ENCODE measurements around the gene LIF. TPM values are rescaled to one million over a fixed set of nuclear protein-coding genes. Genes with fewer than 3 reads are reported as not detected.

LIF gene
- total RNA-seq, 2 experiments from 2014 or later: 508 to 564 TPM

DNA sequence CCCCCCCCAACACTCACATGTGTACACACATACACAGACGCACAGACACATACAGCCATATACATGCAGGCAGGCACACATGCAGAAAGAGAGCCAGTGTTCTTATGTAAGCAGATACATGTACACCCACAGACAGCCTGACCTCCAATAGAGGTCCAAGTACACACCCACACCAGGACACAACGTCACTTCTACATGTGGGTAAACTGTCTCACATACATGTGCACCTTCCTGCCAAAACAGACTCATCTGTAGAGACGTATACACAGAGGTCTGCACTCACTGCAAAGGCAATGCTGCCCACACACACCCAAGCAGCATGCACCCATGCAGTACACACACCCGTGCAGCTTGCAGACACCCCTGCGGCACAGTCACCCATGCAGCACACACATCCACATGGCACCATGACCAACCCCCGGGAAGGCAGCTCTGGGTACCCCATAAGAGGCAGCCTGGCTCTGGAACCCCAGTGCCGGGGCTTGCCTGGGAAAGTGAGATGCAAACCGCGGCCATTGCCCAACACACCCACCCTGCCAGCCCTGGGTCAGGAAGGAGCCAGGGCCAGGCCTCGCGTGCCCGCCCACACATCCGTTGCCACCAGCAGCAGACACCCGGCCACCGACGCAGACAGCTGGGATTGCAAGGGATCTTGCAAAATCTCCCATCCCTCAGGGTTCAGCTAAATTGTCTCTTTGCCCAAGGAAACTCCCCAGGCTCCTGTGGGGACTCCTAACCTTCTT, 32.7 kb upstream of the LIF start:
- ATAC-seq (ENCODE audit: low read depth) (no peak), DNase-seq (no peak)
- no peaks in the 10 kb centered on the region for H3K9me3 Mint-ChIP-seq
- POLR2A ChIA-PET: interaction anchor here (0.6 to 2.3 kb wide), 3 partner anchors 8 to 15 kb away, joined by 3 to 9 read pairs (median 3); no protein-coding TSS in a partner anchor
- peaks cover 25% of the 10 kb centered on the region for H3K36me3 Mint-ChIP-seq
- H3K4me3 Mint-ChIP-seq: peak overlapping the region; percentile 6
- peaks cover 49% of the 10 kb centered on the region for H3K4me1 Mint-ChIP-seq
- H3K27me3 Mint-ChIP-seq: no peaks in the 10 kb centered on the region
- no peak overlapping the region for H3K27ac Mint-ChIP-seq

DNA sequence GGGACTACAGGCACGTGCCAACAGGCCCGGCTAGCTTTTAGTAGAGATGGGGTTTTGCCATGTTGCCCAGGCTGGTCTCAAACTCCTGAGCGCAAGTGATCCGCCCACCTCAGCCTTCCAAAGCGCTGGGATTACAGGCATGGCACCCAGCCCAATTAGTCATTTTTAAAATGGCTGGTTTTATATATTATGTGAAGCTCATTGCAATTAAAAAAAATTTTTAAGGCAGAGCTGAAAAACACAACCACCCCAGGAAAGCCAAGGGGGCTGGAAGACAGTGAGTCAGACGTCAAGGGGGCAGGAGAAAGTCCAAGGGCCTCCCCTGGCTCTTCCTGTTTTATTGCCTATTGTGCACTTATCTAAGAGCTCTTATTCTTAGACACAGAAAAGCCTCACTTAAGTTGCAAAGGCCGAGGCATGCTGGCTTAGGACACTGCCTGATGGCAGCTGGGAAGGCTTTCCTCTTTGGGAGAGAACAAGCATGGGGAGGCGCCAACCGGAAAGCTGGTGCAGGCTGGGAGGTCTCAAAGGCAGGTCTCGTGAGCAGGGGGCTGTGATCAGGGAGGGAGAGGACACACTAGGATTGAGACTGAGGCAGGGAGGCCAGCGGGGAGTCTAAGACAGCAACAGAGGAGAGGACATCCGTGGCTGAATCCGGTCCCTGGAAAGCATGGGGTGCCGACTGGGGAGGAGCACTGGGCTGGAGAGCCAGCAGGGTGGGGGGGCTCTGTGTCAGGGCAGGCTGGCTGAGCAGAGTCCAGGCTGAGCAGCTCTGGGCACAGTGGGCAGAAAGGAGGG, 31.2 kb upstream of the LIF start:
- POLR2A ChIA-PET: interaction anchor here (0.7 to 1.5 kb wide), 5 partner anchors 9 to 668 kb away, joined by 3 to 9 read pairs (median 6); no protein-coding TSS in a partner anchor
- no peaks in the 10 kb centered on the region for H3K27me3 Mint-ChIP-seq
- H3K9me3 Mint-ChIP-seq: no peaks in the 10 kb centered on the region
- ATAC-seq (ENCODE audit: low read depth): no peak
- peak overlapping the region; percentile 55 for H3K27ac Mint-ChIP-seq
- H3K36me3 Mint-ChIP-seq: peaks cover 27% of the 10 kb centered on the region
- no peak overlapping the region for H3K4me3 Mint-ChIP-seq
- peaks cover 49% of the 10 kb centered on the region for H3K4me1 Mint-ChIP-seq
- DNase-seq: no peak

DNA sequence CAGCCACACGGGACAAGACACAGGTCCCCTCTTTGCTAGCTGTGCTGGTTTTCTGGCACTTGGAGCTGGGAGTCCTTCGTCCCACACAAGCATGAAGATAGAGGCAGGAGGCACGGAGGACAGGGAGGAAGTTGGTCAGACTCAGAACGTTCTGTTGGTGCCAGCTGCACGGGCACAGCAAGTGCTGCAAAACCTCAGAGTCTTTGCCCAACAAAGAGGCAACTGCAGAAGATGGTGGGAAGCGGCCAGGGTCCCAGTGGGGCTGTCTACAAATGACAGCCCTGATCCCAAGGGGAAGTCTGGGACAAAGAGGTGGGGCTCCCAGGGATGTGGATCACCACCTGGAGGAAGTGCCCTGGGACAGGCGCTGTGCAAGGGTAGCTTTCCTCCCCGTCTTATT, 29.5 kb upstream of the LIF start:
- ATAC-seq (ENCODE audit: low read depth) (no peak), DNase-seq (no peak)
- H3K9me3 Mint-ChIP-seq: no peaks in the 10 kb centered on the region
- H3K4me3 Mint-ChIP-seq: peak overlapping the region; percentile 23
- H3K27me3 Mint-ChIP-seq: no peaks in the 10 kb centered on the region
- H3K4me1 Mint-ChIP-seq: peaks cover 51% of the 10 kb centered on the region
- H3K36me3 Mint-ChIP-seq: peaks cover 34% of the 10 kb centered on the region
- POLR2A ChIA-PET: no interaction called here
- H3K27ac Mint-ChIP-seq: peak overlapping the region; percentile 22

DNA sequence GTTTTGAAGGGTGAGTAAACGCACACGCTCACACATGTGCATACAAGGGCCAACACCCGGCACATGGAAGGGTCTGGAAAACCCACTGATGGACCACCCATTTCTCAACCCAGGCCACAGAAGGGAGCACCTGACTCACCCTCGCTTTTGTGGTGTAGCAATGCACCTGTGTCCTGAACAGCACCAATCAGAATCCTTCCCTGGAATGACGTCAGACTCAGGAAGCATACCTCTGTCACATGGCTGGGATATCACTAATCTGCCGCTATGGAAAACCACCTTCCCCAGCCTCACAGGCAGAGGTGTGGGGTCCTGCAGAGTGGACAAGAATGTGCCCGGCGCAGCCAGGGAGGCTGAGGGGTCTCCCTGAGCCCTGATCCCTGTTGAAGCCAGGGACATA, 29.1 kb upstream of the LIF start:
- H3K27me3 Mint-ChIP-seq: no peaks in the 10 kb centered on the region
- H3K4me3 Mint-ChIP-seq: peak overlapping the region; percentile 23
- H3K27ac Mint-ChIP-seq: peak overlapping the region; percentile 22
- no peak for ATAC-seq (ENCODE audit: low read depth)
- POLR2A ChIA-PET: no interaction called here
- no peaks in the 10 kb centered on the region for H3K9me3 Mint-ChIP-seq
- H3K36me3 Mint-ChIP-seq: peaks cover 36% of the 10 kb centered on the region
- no peak for DNase-seq
- peaks cover 51% of the 10 kb centered on the region for H3K4me1 Mint-ChIP-seq

DNA sequence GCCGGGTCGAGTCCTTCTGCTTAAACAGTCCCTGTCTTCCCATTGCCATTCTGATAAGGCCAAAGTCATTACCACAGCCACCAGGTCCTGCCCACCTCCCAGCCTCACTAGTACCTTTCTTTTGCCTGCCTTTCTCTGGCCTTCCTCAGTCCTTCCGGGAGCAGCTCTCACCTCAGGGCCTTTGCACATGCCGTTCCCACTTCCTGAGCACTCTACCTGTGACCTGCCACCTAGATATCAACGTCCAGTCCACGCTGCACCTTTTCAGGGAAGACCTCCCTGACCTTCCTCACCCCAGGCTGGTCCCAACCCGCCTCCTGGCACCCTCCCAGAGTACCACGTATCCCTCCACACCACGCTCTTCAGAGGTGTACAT, 27.9 kb upstream of the LIF start:
- Mint-ChIP-seq H3K9me3 (no peaks in the 10 kb centered on the region), H3K4me3 (peak overlapping the region; percentile 26), H3K4me1 (peaks cover 52% of the 10 kb centered on the region), H3K36me3 (peaks cover 40% of the 10 kb centered on the region), H3K27ac (peak overlapping the region; percentile 69), H3K27me3 (no peaks in the 10 kb centered on the region)
- ATAC-seq (ENCODE audit: low read depth): no peak
- no peak for DNase-seq
- POLR2A ChIA-PET: interaction anchor here (0.9 kb wide), 1 partner anchor 151 kb away, joined by 3 read pairs; the partner anchor contains the start of gene MTFP1

DNA sequence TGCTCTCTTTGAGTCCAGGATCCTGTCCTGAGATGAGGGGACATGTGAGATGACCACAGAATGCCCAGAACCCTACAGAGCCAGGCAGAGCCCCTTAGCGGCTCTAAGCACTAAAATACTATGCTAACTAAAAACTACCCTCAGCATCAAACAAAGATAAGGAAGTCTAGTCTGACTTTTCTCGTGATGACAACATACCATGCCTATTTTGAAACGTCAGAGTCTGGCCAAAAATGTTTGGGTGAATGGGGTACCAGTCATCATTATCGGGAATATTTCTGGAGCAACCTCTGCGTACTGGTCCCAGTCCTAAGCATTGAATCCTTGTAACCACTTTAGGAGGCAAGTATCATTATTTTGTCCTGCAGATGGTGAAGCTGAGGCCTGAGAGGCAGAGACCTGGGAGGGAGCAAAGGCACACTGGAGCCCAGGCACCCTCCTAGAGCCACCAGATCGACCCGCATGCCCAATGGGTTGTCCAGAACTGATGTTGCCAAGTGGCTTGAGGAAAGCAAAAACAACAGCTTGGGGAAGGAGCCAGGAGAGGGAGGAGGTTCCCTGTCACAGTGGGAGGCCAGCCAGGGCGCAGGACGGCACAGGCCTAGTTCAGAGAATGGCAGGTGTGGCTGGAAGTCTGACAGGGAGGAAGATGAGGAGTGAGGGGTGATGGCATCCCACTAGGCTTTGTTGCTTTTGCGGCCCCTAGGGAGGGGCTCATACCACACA, 27.3 kb upstream of the LIF start:
- H3K9me3 Mint-ChIP-seq: no peaks in the 10 kb centered on the region
- peaks cover 54% of the 10 kb centered on the region for H3K4me1 Mint-ChIP-seq
- ATAC-seq (ENCODE audit: low read depth) (no peak), DNase-seq (no peak)
- H3K36me3 Mint-ChIP-seq: peaks cover 39% of the 10 kb centered on the region
- no peak overlapping the region for H3K4me3 Mint-ChIP-seq
- H3K27ac Mint-ChIP-seq: no peak overlapping the region
- no peaks in the 10 kb centered on the region for H3K27me3 Mint-ChIP-seq
- POLR2A ChIA-PET: no interaction called here

DNA sequence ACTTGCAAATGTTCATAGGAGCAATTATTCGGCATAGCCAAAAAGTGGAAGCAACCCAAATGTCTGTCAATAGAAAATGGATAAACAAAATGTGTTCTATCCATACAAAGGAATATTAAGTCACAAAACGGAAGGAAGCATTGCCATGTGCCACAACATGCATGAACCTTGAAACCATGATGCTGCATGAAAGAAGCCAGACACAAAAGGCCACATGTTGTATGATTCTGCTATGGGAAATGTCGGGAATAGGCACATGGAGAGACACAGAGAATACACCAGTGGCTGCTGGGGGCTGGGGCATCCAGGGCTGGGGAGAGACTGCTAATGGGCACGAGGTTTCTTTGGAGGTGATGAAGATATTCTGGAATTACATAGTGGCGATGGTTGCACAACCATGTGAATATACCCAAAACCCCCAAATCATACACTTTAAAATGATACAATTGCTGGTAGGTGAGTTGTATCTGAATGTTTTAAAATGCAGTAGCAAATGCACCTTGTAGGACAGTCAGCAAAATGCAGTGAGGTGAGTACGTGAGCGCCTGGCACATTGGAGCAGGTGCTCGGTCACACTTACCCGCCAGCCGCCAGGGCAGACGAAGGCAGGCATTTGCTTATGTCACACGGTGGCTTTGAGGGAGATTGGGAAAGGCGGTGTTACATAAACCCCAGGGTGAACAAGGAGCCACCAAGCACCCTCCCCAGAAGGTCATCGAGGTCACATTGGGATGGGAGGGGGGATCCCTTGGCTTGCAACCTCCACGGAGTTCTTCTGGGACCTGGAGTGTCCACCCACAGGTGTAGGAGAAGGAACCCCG, 26.4 kb upstream of the LIF start:
- ATAC-seq (ENCODE audit: low read depth): no peak
- no peak for DNase-seq
- peak overlapping the region; percentile 14 for H3K27ac Mint-ChIP-seq
- POLR2A ChIA-PET: no interaction called here
- peaks cover 56% of the 10 kb centered on the region for H3K4me1 Mint-ChIP-seq
- peaks cover 40% of the 10 kb centered on the region for H3K36me3 Mint-ChIP-seq
- H3K27me3 Mint-ChIP-seq: no peaks in the 10 kb centered on the region
- no peaks in the 10 kb centered on the region for H3K9me3 Mint-ChIP-seq
- no peak overlapping the region for H3K4me3 Mint-ChIP-seq

DNA sequence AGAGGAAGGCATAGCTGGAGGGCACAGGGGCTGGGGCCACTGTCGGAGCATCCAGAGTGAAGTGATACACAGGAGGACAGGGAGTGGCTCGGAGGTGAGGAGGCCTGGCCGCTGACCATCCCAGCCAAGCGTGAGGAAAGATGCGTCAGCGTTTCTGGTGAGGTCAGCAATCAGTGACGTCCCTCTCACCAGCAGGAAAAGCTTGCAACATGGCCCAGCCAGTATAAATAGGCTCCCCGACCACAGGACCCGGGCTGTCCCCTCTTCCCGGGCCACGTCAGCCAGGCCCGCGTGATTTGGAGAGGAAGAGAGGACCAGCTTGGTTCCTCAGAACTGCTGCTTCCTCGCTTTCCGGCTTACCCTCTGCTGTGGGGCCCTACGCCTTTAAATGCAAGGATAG, 24.3 kb upstream of the LIF start:
- H3K27me3 Mint-ChIP-seq: no peaks in the 10 kb centered on the region
- ATAC-seq (ENCODE audit: low read depth) (no peak), DNase-seq (no peak)
- H3K36me3 Mint-ChIP-seq: peaks cover 43% of the 10 kb centered on the region
- POLR2A ChIA-PET: interaction anchor here (1.2 to 1.3 kb wide), 2 partner anchors 9 to 10 kb away, joined by 3 to 6 read pairs; no protein-coding TSS in a partner anchor
- no peaks in the 10 kb centered on the region for H3K9me3 Mint-ChIP-seq
- peaks cover 51% of the 10 kb centered on the region for H3K4me1 Mint-ChIP-seq
- H3K4me3 Mint-ChIP-seq: no peak overlapping the region
- no peak overlapping the region for H3K27ac Mint-ChIP-seq

DNA sequence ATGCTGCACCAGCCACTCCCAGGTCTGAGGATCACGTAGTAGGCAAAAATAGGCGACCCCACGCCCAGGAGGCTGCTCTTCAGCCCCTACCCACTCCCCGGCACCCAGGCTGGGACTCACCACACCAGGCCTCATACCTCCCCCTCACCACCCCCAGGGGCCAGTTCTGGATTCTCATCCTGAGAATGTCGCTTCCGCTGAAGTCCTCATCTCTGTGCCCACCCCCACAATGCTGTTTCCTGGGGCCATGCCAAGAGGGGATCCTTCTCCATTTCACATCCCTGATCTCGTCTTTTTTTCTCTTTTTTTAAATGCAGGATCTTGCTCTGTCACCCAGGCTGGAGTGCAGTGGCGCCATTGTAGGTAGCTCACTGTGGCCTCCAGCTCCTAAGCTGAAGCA, 21.8 kb upstream of the LIF start:
- Mint-ChIP-seq H3K27me3 (no peaks in the 10 kb centered on the region), H3K36me3 (peaks cover 50% of the 10 kb centered on the region), H3K4me3 (peak overlapping the region; percentile 88), H3K4me1 (peaks cover 42% of the 10 kb centered on the region), H3K27ac (peak overlapping the region; percentile 97), H3K9me3 (no peaks in the 10 kb centered on the region)
- POLR2A ChIA-PET: interaction anchor here (1.1 to 3.0 kb wide), 9 partner anchors 10 to 164 kb away, joined by 3 to 14 read pairs (median 6); partner anchors contain the start of gene CASTOR1
- no peak for ATAC-seq (ENCODE audit: low read depth)
- no peak for DNase-seq

DNA sequence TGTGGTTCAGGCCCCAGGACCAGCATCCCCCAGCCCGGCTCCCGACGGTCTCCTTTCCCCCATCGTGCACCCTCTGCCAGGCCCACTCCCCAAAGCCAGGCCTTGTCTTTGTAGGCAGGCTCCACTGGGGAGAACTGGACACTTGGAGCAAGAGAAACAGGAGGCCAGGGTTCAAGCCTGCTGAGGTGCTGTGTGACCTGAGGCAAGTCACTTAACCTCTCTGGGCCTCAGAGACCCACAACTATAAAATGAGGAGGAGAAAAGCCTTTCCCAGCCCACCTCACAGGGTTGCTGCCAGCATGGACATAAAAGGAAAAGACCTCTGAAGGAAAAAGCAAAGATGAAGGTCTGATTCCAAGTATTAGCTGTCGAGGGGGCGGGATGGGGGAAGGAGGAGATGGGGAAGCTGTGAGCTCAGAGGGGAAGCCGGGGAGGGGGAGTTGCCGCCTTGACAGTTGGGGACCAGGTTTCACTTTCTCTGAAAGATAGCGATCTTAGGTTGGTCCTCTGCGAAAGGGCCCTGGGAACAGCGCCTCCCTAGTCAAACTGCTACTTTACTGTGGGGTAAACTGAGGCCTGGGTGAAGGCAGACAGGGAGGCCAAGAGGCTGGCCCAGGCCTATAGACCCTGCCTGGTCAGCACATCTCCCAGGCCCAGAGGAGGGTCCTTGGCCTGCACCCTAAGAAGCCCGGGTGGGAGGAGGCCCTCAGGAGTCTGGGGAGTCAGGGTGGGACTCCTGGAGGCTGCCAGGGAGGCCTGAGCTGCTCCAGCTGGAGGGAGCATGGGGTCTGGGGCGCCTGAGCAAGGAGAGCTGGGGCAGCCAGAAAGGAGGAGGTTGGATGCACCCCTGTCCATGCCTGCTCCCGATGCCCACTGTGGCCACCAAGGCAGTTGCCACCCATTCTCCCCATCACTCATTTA, 21.1 kb upstream of the LIF start:
- Mint-ChIP-seq H3K9me3 (no peaks in the 10 kb centered on the region), H3K27ac (peak overlapping the region; percentile 97), H3K4me3 (peak overlapping the region; percentile 88), H3K27me3 (no peaks in the 10 kb centered on the region), H3K4me1 (peaks cover 41% of the 10 kb centered on the region), H3K36me3 (peaks cover 54% of the 10 kb centered on the region)
- DNase-seq (peak; percentile 65), ATAC-seq (ENCODE audit: low read depth) (peak; percentile 20)
- POLR2A ChIA-PET: interaction anchor here (0.7 to 3.3 kb wide), 24 partner anchors 10 to 163 kb away, joined by 3 to 14 read pairs (median 4); partner anchors contain the start of genes CASTOR1, CCDC157, LIF and SF3A1

DNA sequence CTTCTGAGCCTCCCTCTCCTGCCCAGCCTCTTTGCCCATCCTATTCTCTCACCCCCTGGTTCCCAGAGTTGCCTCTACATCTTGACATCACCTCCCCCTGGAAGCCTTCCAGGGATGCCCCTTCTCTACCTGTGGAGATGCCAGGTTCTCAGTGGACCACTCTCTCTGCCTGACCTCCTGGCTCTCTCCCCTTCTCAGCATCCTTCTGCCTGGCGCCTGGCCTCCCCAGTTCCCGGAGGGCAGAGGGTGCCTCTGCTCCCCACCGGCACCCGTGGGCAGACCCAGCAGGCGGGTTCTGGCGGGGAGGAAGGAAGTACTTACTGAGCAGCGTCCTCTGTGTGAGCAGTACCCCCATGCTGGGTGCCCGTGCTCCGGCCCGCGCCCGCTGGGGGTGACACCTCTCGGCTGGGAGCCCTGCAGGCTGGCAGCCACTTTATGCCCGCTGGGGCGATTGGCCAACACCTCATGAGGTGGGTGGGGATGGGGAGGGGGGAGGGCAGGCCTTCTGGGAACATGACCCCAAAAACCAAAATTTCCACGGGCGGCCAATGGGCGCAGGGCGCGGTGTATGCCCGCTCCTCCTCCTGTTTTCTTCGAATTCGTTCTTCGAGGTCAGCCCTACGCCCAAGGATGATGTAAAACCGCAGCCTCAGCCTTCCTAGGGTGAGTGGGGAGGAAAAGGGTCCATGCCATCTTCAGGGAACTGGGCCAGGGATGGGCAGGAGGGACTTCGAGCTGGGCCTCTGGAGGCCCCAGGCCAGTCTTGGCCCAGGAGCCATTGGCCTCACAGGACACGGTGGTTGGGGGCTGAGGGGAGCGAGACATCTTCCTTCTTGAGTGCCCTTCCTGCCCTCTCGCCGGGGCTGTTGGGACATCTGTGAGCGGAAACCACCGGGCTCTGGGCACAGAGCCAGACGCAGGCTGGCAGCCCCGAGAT, 20.2 kb upstream of the LIF start, which contains the start of gene OSM:
Gene OSM (minus strand): TSS at position 407 of the 937 bp plus-strand sequence. CDS start 52 bp downstream, at position 355.
- Mint-ChIP-seq H3K36me3 (peaks cover 60% of the 10 kb centered on the region), H3K4me3 (peak within 1 kb of the TSS; percentile 88), H3K9me3 (no peaks in the 10 kb centered on the region), H3K27ac (peak within 1 kb of the TSS; percentile 97), H3K27me3 (no peaks in the 10 kb centered on the region), H3K4me1 (peaks cover 47% of the 10 kb centered on the region)
- ATAC-seq (ENCODE audit: low read depth) (peak; percentile 47), DNase-seq (peak; percentile 87)
- POLR2A ChIA-PET: interaction anchor here (0.7 to 7.5 kb wide), 28 partner anchors 11 to 162 kb away, joined by 3 to 91 read pairs (median 4); partner anchors contain the start of genes CASTOR1, CCDC157, LIF and SF3A1
